H1 (cell line): ENCODE results near the gene APOL1. TPM values are rescaled to one million over a fixed set of nuclear protein-coding genes. Genes with fewer than 3 reads are reported as not detected.

ENCODE experiments used
- CHD2 ChIP-seq: IDR thresholded peaks from 2 replicates; pipeline ENCODE4 v1.6.1; 2012; ENCODE audit warnings: low read length, improper control_type of control experiment
- JUND ChIP-seq: IDR thresholded peaks from 2 replicates; pipeline ENCODE4 v1.6.1; 2011; ENCODE audit warnings: mild to moderate bottlenecking, improper control_type of control experiment, low read length
- POLR2AphosphoS5 ChIP-seq: IDR thresholded peaks from 2 replicates; pipeline ENCODE4 v1.6.1; 2011; ENCODE audit warnings: low read depth, low read length
- RNF2 ChIP-seq: fragments of 200-900, 300-1000 bp; sonication (generic); IDR thresholded peaks from 2 replicates; pipeline ENCODE4 v1.7.1; 2016; ENCODE audit warnings: borderline replicate concordance, low read depth, mild to moderate bottlenecking, antibody characterized with exemption, low read length; ENCODE audit not compliant: poor library complexity, severe bottlenecking; ENCODE audit errors: missing control alignments
- SUZ12 ChIP-seq: fragments of 200-600 bp; sonication (generic); IDR thresholded peaks from 2 replicates; pipeline ENCODE4 v1.6.1; 2012; ENCODE audit warnings: mild to moderate bottlenecking, inconsistent platforms, low read length, moderate library complexity, mixed read lengths
- polyA plus RNA-seq, 7 experiments: library from polyadenylated mRNA; depleted of rRNA in 3 of 7; stranded (reverse) in 5 of 7; unstranded in 2 of 7; fragments of >200 nt in 5 of 7; fragments of 200-250 nt in 2 of 7; gene quantifications; 1 replicate in 5 of 7; 2 replicates in 1 of 7; 4 replicates in 1 of 7; pipeline versions ENCODE4 v1.2.1 to v1.2.3, GENCODE V29; 2011 to 2013; ENCODE audit warnings: missing spikeins in 2 of 7, mixed read lengths in 2 of 7
- total RNA-seq: library from RNA; stranded (reverse); fragmentation: NEBNext Ultra II Directional; extraction: Animal tissue kit (Norgen Biotek cat#: 25700); gene quantifications from 2 replicates; pipeline ENCODE4 v1.2.1, GENCODE V29; 2021

APOL1 gene
- total and polyA plus RNA-seq, 2 of the 8 experiments (the other 6 are each of a cell fraction or from before 2014, with no cell fraction given): not detected

DNA sequence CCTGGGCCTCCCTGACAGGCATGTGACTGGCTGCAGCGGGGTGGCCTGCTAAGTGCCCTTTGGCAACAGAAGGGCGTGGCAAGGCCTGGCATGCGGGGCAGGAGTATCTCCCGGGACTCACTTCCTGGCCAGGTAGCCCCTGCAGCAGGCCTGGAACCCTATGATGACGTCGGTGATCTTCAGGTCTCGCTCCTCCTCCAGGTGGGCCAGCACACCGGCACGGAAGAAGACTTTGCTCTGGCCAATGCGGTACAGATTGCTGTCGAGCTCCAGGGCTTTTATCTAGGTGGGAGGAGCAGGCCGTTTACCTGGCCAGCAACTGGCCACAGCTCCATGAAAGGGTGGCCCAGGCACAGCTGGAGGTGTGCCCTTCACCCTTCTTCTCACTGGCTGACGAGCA is 50.9 kb downstream of the APOL1 start (continued):
- TF ChIP-seq CHD2 (no peak), JUND (no peak), RNF2 (no peak), POLR2AphosphoS5 (no peak), SUZ12 (no peak)
- TF ChIP-seq, all 59 proteins: peak for 0
